ENCODE results near the gene IBA57.

IBA57 gene

GRCh38 chr1:228139406-228139930, 26.1 kb upstream of the IBA57 start:
- Histone ChIP-seq H3K4me2 (ENCODE audit: low read length) (peak overlapping the region; percentile 97), H3K4me1 (ENCODE audit: control insufficient read depth, insufficient read depth, low read length) (peaks cover 30% of the 10 kb centered on the region), H3K9me3 (replicated peaks; ENCODE audit: low read length) (no peaks in the 10 kb centered on the region), H3K36me3 (ENCODE audit: insufficient read depth, low read length) (peaks cover 15% of the 10 kb centered on the region), H3K4me3 (ENCODE audit: low read length) (peak overlapping the region; percentile 94), H3K9ac (ENCODE audit: low read depth, low read length) (peak overlapping the region; percentile 100), H3K27me3 (ENCODE audit: control insufficient read depth, insufficient read depth, low read length) (peaks cover 30% of the 10 kb centered on the region)

GRCh38 chr1:228139931-228140723, 25.5 kb upstream of the IBA57 start, which contains the start of gene GUK1:
GUK1 (plus strand) TSS chr1:228140279; CDS start chr1:228140303, 24 bp downstream.
- peaks cover 30% of the 10 kb centered on the region for H3K4me1 ChIP-seq (ENCODE audit: control insufficient read depth, insufficient read depth, low read length)
- peaks cover 23% of the 10 kb centered on the region for H3K27me3 ChIP-seq (ENCODE audit: control insufficient read depth, insufficient read depth, low read length)
- no peaks in the 10 kb centered on the region for H3K9me3 ChIP-seq (replicated peaks; ENCODE audit: low read length)
- H3K36me3 ChIP-seq (ENCODE audit: insufficient read depth, low read length) = peaks cover 20% of the 10 kb centered on the region
- H3K4me3 ChIP-seq (ENCODE audit: low read length) = peak within 1 kb of the TSS; percentile 94
- peak within 1 kb of the TSS; percentile 97 for H3K4me2 ChIP-seq (ENCODE audit: low read length)
- peak within 1 kb of the TSS; percentile 100 for H3K9ac ChIP-seq (ENCODE audit: low read depth, low read length)

DNA sequence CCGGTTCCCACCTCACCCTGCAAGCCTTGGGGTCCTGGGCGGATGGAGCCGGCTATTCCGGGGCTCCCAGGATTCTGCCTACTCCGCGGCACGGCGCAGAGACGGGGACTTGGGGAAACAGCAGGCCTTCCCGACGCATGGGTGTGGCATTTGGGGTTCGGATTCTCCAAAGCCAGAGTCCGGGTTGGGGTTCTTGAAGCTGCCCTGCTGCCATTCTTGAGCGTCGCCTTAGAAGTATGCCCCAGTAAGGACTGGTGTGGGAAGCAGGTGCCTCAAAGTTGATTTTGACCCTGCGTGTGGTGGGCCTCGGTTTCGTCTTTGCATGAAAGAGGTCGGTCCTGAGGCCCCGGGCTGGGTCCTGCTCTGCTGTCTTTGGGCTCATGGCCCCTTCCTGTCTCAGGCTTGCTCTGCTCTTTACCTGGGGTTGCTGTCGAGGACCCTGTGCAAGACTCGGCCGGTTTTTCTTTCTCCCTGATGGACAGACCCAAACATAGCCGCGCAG, 24.8 kb upstream of the IBA57 start:
- H3K4me2 ChIP-seq (ENCODE audit: low read length) = peak overlapping the region; percentile 97
- peaks cover 30% of the 10 kb centered on the region for H3K4me1 ChIP-seq (ENCODE audit: control insufficient read depth, insufficient read depth, low read length)
- H3K4me3 ChIP-seq (ENCODE audit: low read length) = peak overlapping the region; percentile 94
- H3K9me3 ChIP-seq (replicated peaks; ENCODE audit: low read length) = no peaks in the 10 kb centered on the region
- H3K27me3 ChIP-seq (ENCODE audit: control insufficient read depth, insufficient read depth, low read length) = peaks cover 17% of the 10 kb centered on the region
- H3K36me3 ChIP-seq (ENCODE audit: insufficient read depth, low read length) = peaks cover 26% of the 10 kb centered on the region
- H3K9ac ChIP-seq (ENCODE audit: low read depth, low read length) = peak overlapping the region; percentile 100

- no peaks in the 10 kb centered on the region for H3K9me3 ChIP-seq (replicated peaks; ENCODE audit: low read length)
- H3K9ac ChIP-seq (ENCODE audit: low read depth, low read length) = peak overlapping the region; percentile 100
- peaks cover 10% of the 10 kb centered on the region for H3K27me3 ChIP-seq (ENCODE audit: control insufficient read depth, insufficient read depth, low read length)
- peak overlapping the region; percentile 94 for H3K4me3 ChIP-seq (ENCODE audit: low read length)
- H3K4me1 ChIP-seq (ENCODE audit: control insufficient read depth, insufficient read depth, low read length) = peaks cover 30% of the 10 kb centered on the region
- peaks cover 32% of the 10 kb centered on the region for H3K36me3 ChIP-seq (ENCODE audit: insufficient read depth, low read length)
- peak overlapping the region; percentile 97 for H3K4me2 ChIP-seq (ENCODE audit: low read length)
Observed at GRCh38 chr1:228141226-228142044, 24.2 kb upstream of the IBA57 start.

DNA sequence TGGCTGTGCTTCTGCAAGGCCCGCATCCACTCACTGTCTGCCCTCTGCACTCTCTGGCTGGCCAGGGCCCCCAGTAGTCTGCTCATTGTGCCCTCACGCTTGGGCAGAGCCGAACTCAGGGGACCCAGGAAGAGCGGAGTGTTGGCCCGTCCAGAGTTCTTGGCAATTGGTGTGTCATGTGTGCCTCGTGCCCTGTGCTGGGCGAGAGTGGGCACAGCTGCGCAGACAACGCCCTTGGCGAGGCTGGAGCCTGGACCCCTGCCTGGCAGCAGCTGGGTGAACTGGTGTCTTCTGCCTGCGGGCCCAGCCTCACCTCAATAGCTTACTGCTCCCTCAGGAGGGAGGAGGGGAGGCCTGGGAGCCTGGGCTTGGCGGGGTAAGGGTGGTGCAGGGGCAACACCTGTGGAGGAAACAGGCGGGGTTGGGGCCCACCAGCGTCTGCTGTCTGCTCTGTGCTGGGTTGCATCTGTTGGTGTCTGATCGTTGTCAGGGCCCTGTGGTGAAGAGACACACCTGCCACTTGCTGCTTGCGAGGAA, 23.4 kb upstream of the IBA57 start:
- H3K4me2 ChIP-seq (ENCODE audit: low read length) = peak overlapping the region; percentile 97
- H3K36me3 ChIP-seq (ENCODE audit: insufficient read depth, low read length) = peaks cover 39% of the 10 kb centered on the region
- peak overlapping the region; percentile 100 for H3K9ac ChIP-seq (ENCODE audit: low read depth, low read length)
- peaks cover 2% of the 10 kb centered on the region for H3K27me3 ChIP-seq (ENCODE audit: control insufficient read depth, insufficient read depth, low read length)
- H3K4me1 ChIP-seq (ENCODE audit: control insufficient read depth, insufficient read depth, low read length) = peaks cover 30% of the 10 kb centered on the region
- peak overlapping the region; percentile 94 for H3K4me3 ChIP-seq (ENCODE audit: low read length)
- no peaks in the 10 kb centered on the region for H3K9me3 ChIP-seq (replicated peaks; ENCODE audit: low read length)

- peak overlapping the region; percentile 94 for H3K4me3 ChIP-seq (ENCODE audit: low read length)
- no peaks in the 10 kb centered on the region for H3K9me3 ChIP-seq (replicated peaks; ENCODE audit: low read length)
- peak overlapping the region; percentile 97 for H3K4me2 ChIP-seq (ENCODE audit: low read length)
- no peaks in the 10 kb centered on the region for H3K27me3 ChIP-seq (ENCODE audit: control insufficient read depth, insufficient read depth, low read length)
- H3K4me1 ChIP-seq (ENCODE audit: control insufficient read depth, insufficient read depth, low read length) = peaks cover 30% of the 10 kb centered on the region
- peak overlapping the region; percentile 100 for H3K9ac ChIP-seq (ENCODE audit: low read depth, low read length)
- peaks cover 44% of the 10 kb centered on the region for H3K36me3 ChIP-seq (ENCODE audit: insufficient read depth, low read length)
Observed at GRCh38 chr1:228142701-228143136, 22.9 kb upstream of the IBA57 start.

- Histone ChIP-seq H3K4me2 (ENCODE audit: low read length) (peak overlapping the region; percentile 97), H3K4me1 (ENCODE audit: control insufficient read depth, insufficient read depth, low read length) (peaks cover 36% of the 10 kb centered on the region), H3K9ac (ENCODE audit: low read depth, low read length) (peak overlapping the region; percentile 100), H3K36me3 (ENCODE audit: insufficient read depth, low read length) (peaks cover 53% of the 10 kb centered on the region), H3K9me3 (replicated peaks; ENCODE audit: low read length) (no peaks in the 10 kb centered on the region), H3K27me3 (ENCODE audit: control insufficient read depth, insufficient read depth, low read length) (no peaks in the 10 kb centered on the region), H3K4me3 (ENCODE audit: low read length) (peak overlapping the region; percentile 94)
Observed at GRCh38 chr1:228143480-228144192, 22.0 kb upstream of the IBA57 start.

- Histone ChIP-seq H3K9me3 (replicated peaks; ENCODE audit: low read length) (no peaks in the 10 kb centered on the region), H3K4me3 (ENCODE audit: low read length) (no peak overlapping the region), H3K9ac (ENCODE audit: low read depth, low read length) (no peak overlapping the region), H3K4me1 (ENCODE audit: control insufficient read depth, insufficient read depth, low read length) (peaks cover 43% of the 10 kb centered on the region), H3K27me3 (ENCODE audit: control insufficient read depth, insufficient read depth, low read length) (no peaks in the 10 kb centered on the region), H3K4me2 (ENCODE audit: low read length) (peak overlapping the region; percentile 97), H3K36me3 (ENCODE audit: insufficient read depth, low read length) (peaks cover 59% of the 10 kb centered on the region)
Observed at GRCh38 chr1:228144193-228144992, 21.2 kb upstream of the IBA57 start.

- H3K4me1 ChIP-seq (ENCODE audit: control insufficient read depth, insufficient read depth, low read length) = peaks cover 49% of the 10 kb centered on the region
- H3K36me3 ChIP-seq (ENCODE audit: insufficient read depth, low read length) = peaks cover 61% of the 10 kb centered on the region
- H3K9me3 ChIP-seq (replicated peaks; ENCODE audit: low read length) = no peaks in the 10 kb centered on the region
- H3K4me2 ChIP-seq (ENCODE audit: low read length) = no peak overlapping the region
- no peaks in the 10 kb centered on the region for H3K27me3 ChIP-seq (ENCODE audit: control insufficient read depth, insufficient read depth, low read length)
- no peak overlapping the region for H3K9ac ChIP-seq (ENCODE audit: low read depth, low read length)
- H3K4me3 ChIP-seq (ENCODE audit: low read length) = no peak overlapping the region
Observed at GRCh38 chr1:228144993-228145343, 20.6 kb upstream of the IBA57 start.

All from skeletal muscle satellite cell (primary cell).